H1 (cell line): Measurements from ENCODE around the gene S100A13. TPM values are rescaled to one million over a fixed set of nuclear protein-coding genes. Genes with fewer than 3 reads are reported as not detected.

Experiments
- CTCF ChIA-PET: fragments of 300-600 bp; sonication (Branson Sonifier 250); formaldehyde crosslinking; loops from one replicate; lab custom pipeline; 2021; ENCODE audit not compliant: partially characterized antibody; lab: Charles Lee
- POLR2A ChIA-PET: fragments of 300-600 bp; sonication (Branson Sonifier 250); formaldehyde crosslinking; loops from one replicate; lab custom pipeline; 2021; ENCODE audit warnings: inconsistent platforms; ENCODE audit not compliant: partially characterized antibody; lab: Charles Lee
- DNase-seq, 2 experiments: peaks; one replicate each; pipeline versions ENCODE4 v3.0.0 to v3.0.0-alpha.2; 2010 to 2022; ENCODE audit warnings: low spot score in 2 of 2, low read depth in 1 of 2, mixed read lengths in 1 of 2
- FAIRE-seq: peaks from 2 replicates; lab custom pipeline; 2011; peaks lifted over from hg19 to GRCh38; lab: Jason Lieb, UNC
- H2AFZ ChIP-seq: 2 replicates; pipeline ENCODE4 v1.8.1; 2012; ENCODE audit warnings: low read length, inconsistent platforms
- H2AK5ac ChIP-seq: 2 replicates; pipeline ENCODE4 v1.6.1; 2013; ENCODE audit warnings: low read depth, low read length
- H2BK120ac ChIP-seq: replicated peaks from 2 replicates; pipeline ENCODE3; 2013; ENCODE audit warnings: low read depth, low read length, inconsistent platforms
- H2BK12ac ChIP-seq: 2 replicates; pipeline ENCODE4 v1.6.1; 2013; ENCODE audit warnings: low read depth, low read length
- H2BK15ac ChIP-seq: 2 replicates; pipeline ENCODE4 v1.6.1; 2013; ENCODE audit warnings: low read length
- H2BK20ac ChIP-seq: 2 replicates; pipeline ENCODE4 v1.6.1; 2013; ENCODE audit warnings: low read length
- H2BK5ac ChIP-seq: 2 replicates; pipeline ENCODE4 v1.6.1; 2013; ENCODE audit warnings: low read depth, low read length
- H3K14ac ChIP-seq: 2 replicates; pipeline ENCODE4 v1.6.1; 2013; ENCODE audit warnings: inconsistent platforms; ENCODE audit not compliant: insufficient read length
- H3K18ac ChIP-seq: 2 replicates; pipeline ENCODE4 v1.6.1; 2013; ENCODE audit warnings: low read length; ENCODE audit errors: extremely low read depth
- H3K23ac ChIP-seq: 2 replicates; pipeline ENCODE4 v1.6.1; 2013; ENCODE audit warnings: inconsistent platforms; ENCODE audit not compliant: insufficient read length
- H3K23me2 ChIP-seq: 2 replicates; pipeline ENCODE4 v1.6.1; 2013; ENCODE audit warnings: low read depth, low read length
- H3K27ac ChIP-seq: 2 replicates; pipeline ENCODE4 v1.6.1; 2011; ENCODE audit warnings: low read depth, low read length, inconsistent platforms
- H3K27me3 ChIP-seq, 4 experiments: replicated peaks in 1 of 4; 1 replicate in 1 of 4; 2 replicates in 3 of 4; pipeline versions ENCODE4 v1.6.1 to v1.8.1; 2011 to 2013; ENCODE audit warnings: low read length in 3 of 4, mild to moderate bottlenecking in 3 of 4, inconsistent platforms in 2 of 4, mixed read lengths in 2 of 4, moderate library complexity in 1 of 4; ENCODE audit not compliant: control insufficient read depth in 3 of 4, insufficient read depth in 3 of 4; ENCODE audit errors: extremely low read depth in 1 of 4
- H3K36me3 ChIP-seq, 4 experiments: 2 replicates each; pipeline versions ENCODE4 v1.6.1 to v1.8.1; 2011 to 2013; ENCODE audit warnings: mild to moderate bottlenecking in 4 of 4, low read length in 3 of 4, moderate library complexity in 2 of 4, control low read depth in 1 of 4, inconsistent platforms in 1 of 4; ENCODE audit not compliant: insufficient read depth in 4 of 4, control insufficient read depth in 2 of 4
- H3K4ac ChIP-seq: replicated peaks from 2 replicates; pipeline ENCODE3; 2013; ENCODE audit warnings: low read length, low read depth, mixed read lengths, inconsistent platforms; ENCODE audit not compliant: insufficient read length
- H3K4me1 ChIP-seq, 4 experiments: replicated peaks in 1 of 4; 1 replicate in 1 of 4; 2 replicates in 3 of 4; pipeline versions ENCODE4 v1.6.1 to v1.8.1; 2011 to 2013; ENCODE audit warnings: low read length in 3 of 4, inconsistent platforms in 2 of 4, mixed read lengths in 1 of 4; ENCODE audit not compliant: insufficient read depth in 4 of 4, control insufficient read depth in 3 of 4
- H3K4me2 ChIP-seq, 2 experiments: 2 replicates each; pipeline versions ENCODE4 v1.6.1 to v1.8.1; 2011 to 2013; ENCODE audit warnings: low read depth in 2 of 2, low read length in 2 of 2, control low read depth in 1 of 2, inconsistent platforms in 1 of 2, mild to moderate bottlenecking in 1 of 2; ENCODE audit not compliant: insufficient read depth in 1 of 2
- H3K4me3 ChIP-seq, 4 experiments: fragments of 200-600, 300-600 bp in 1 of 4; sonication (generic), shearing (Covaris generic), sonication (Bioruptor Twin) in 1 of 4; 2 replicates each; pipeline versions ENCODE4 v1.5.1 to v1.8.1; 2011 to 2016; ENCODE audit warnings: low read length in 4 of 4, low read depth in 3 of 4, control low read depth in 2 of 4, inconsistent platforms in 2 of 4, mild to moderate bottlenecking in 2 of 4, mixed read lengths in 1 of 4, moderate library complexity in 1 of 4; ENCODE audit not compliant: insufficient read depth in 2 of 4; ENCODE audit errors: extremely low read depth in 1 of 4
- H3K56ac ChIP-seq: replicated peaks from 2 replicates; pipeline ENCODE3; 2013; ENCODE audit warnings: low read depth, mild to moderate bottlenecking, mixed read lengths, low read length, inconsistent platforms; ENCODE audit not compliant: insufficient read length
- H3K79me1 ChIP-seq: 2 replicates; pipeline ENCODE4 v1.6.1; 2013; ENCODE audit warnings: low read depth, low read length, control low read depth
- H3K79me2 ChIP-seq, 2 experiments: 2 replicates each; pipeline versions ENCODE4 v1.6.1 to v1.8.1; 2012 to 2013; ENCODE audit warnings: low read length in 2 of 2, mild to moderate bottlenecking in 2 of 2, inconsistent platforms in 1 of 2; ENCODE audit not compliant: insufficient read depth in 2 of 2, control insufficient read depth in 1 of 2
- H3K9ac ChIP-seq, 4 experiments: replicated peaks in 1 of 4; 1 replicate in 1 of 4; 2 replicates in 3 of 4; pipeline versions ENCODE4 v1.6.1 to v1.8.1; 2011 to 2013; ENCODE audit warnings: low read depth in 3 of 4, low read length in 3 of 4, control low read depth in 2 of 4, mild to moderate bottlenecking in 2 of 4, moderate library complexity in 2 of 4, inconsistent platforms in 1 of 4; ENCODE audit errors: extremely low read depth in 1 of 4
- H3K9me3 ChIP-seq, 2 experiments: 2 replicates each; pipeline versions ENCODE4 v1.6.1 to v1.8.1; 2012 to 2013; ENCODE audit warnings: mild to moderate bottlenecking in 2 of 2, moderate library complexity in 2 of 2, control low read depth in 1 of 2, inconsistent platforms in 1 of 2, low read depth in 1 of 2, low read length in 1 of 2, mixed read lengths in 1 of 2; ENCODE audit not compliant: insufficient read depth in 2 of 2
- H4K20me1 ChIP-seq, 2 experiments: replicated peaks in 1 of 2; 2 replicates each; pipeline versions ENCODE3 to v1.8.1; 2011 to 2013; ENCODE audit warnings: inconsistent platforms in 2 of 2, low read length in 2 of 2, mild to moderate bottlenecking in 1 of 2; ENCODE audit not compliant: insufficient read depth in 2 of 2, control insufficient read depth in 1 of 2
- H4K5ac ChIP-seq: 2 replicates; pipeline ENCODE4 v1.6.1; 2013; ENCODE audit warnings: low read length, low read depth, mixed read lengths, inconsistent platforms; ENCODE audit not compliant: insufficient read length
- H4K8ac ChIP-seq: 2 replicates; pipeline ENCODE4 v1.8.0; 2013; ENCODE audit warnings: mild to moderate bottlenecking, moderate library complexity, low read length, inconsistent platforms; ENCODE audit not compliant: insufficient read depth; ENCODE audit errors: extremely low read depth
- H4K91ac ChIP-seq: replicated peaks from 2 replicates; pipeline ENCODE3; 2013; ENCODE audit warnings: low read length, mixed read lengths, inconsistent platforms; ENCODE audit not compliant: insufficient read length
- CREB1 ChIP-seq: IDR thresholded peaks from 2 replicates; pipeline ENCODE4 v1.6.1; 2012; ENCODE audit warnings: inconsistent platforms
- CTCF ChIP-seq, 3 experiments: IDR thresholded peaks; 1 replicate in 2 of 3; 2 replicates in 1 of 3; pipeline versions ENCODE4 v1.5.1 to v1.6.1; 2011; ENCODE audit warnings: low read length in 3 of 3, mild to moderate bottlenecking in 3 of 3, inconsistent platforms in 2 of 3, low read depth in 1 of 3, moderate library complexity in 1 of 3; ENCODE audit not compliant: insufficient read depth in 1 of 3; ENCODE audit errors: control extremely low read depth in 1 of 3
- EZH2 ChIP-seq: fragments of 200-600 bp; sonication (generic); IDR thresholded peaks from 2 replicates; pipeline ENCODE4 v1.7.1; 2012; ENCODE audit warnings: low read depth, mild to moderate bottlenecking, moderate library complexity, low read length, inconsistent platforms; ENCODE audit not compliant: severe bottlenecking
- FOSL1 ChIP-seq: IDR thresholded peaks from 2 replicates; pipeline ENCODE4 v1.6.1; 2011; ENCODE audit warnings: mild to moderate bottlenecking, low read depth, low read length, moderate library complexity; ENCODE audit not compliant: insufficient read depth
- HDAC2 ChIP-seq, 2 experiments: fragments of 300-600 bp in 1 of 2; sonication (generic) in 1 of 2; IDR thresholded peaks; 2 replicates each; pipeline ENCODE4 v1.6.1; 2011 to 2012; ENCODE audit warnings: low read depth in 2 of 2, low read length in 2 of 2, mild to moderate bottlenecking in 2 of 2, moderate library complexity in 2 of 2, borderline replicate concordance in 1 of 2, inconsistent platforms in 1 of 2
- HDAC6 ChIP-seq: IDR thresholded peaks from one replicate; pipeline ENCODE4 v1.7.1; 2012; ENCODE audit warnings: low read depth, mild to moderate bottlenecking, inconsistent platforms, low read length, moderate library complexity
- JUND ChIP-seq: IDR thresholded peaks from 2 replicates; pipeline ENCODE4 v1.6.1; 2011; ENCODE audit warnings: mild to moderate bottlenecking, improper control_type of control experiment, low read length
- KDM1A ChIP-seq: fragments of 200-600, 300-600 bp; sonication (generic); IDR thresholded peaks from 2 replicates; pipeline ENCODE4 v1.7.1; 2016; ENCODE audit warnings: mild to moderate bottlenecking, low read length, borderline replicate concordance
- POLR2A ChIP-seq, 2 experiments: IDR thresholded peaks; 1 replicate in 1 of 2; 2 replicates in 1 of 2; pipeline ENCODE4 v1.6.1; 2011; ENCODE audit warnings: low read depth in 2 of 2, low read length in 2 of 2, mild to moderate bottlenecking in 2 of 2; ENCODE audit errors: control extremely low read depth in 1 of 2
- POU5F1 ChIP-seq: IDR thresholded peaks from 2 replicates; pipeline ENCODE4 v1.6.1; 2011; ENCODE audit warnings: low read depth, mild to moderate bottlenecking, low read length, moderate library complexity
- SP2 ChIP-seq: IDR thresholded peaks from 2 replicates; pipeline ENCODE4 v1.6.1; 2012; ENCODE audit warnings: mild to moderate bottlenecking, low read length, inconsistent platforms
- SUZ12 ChIP-seq: fragments of 200-600 bp; sonication (generic); IDR thresholded peaks from 2 replicates; pipeline ENCODE4 v1.6.1; 2012; ENCODE audit warnings: mild to moderate bottlenecking, inconsistent platforms, low read length, moderate library complexity, mixed read lengths
- WGBS, 2 experiments: shearing (Covaris generic) in 1 of 2; methylation state at CpG; one replicate each; pipeline versions ENCODE4 v1.1.6 to v1.1.7; 2013 to 2015; ENCODE audit warnings: low lambda C conversion rate in 2 of 2, mixed read lengths in 2 of 2, inconsistent platforms in 1 of 2, low coverage in 1 of 2, missing lambda C conversion rate in 1 of 2; ENCODE audit not compliant: insufficient replicate concordance in 2 of 2, insufficient coverage in 1 of 2, insufficient read length in 1 of 2; ENCODE audit errors: extremely low coverage in 1 of 2, missing lambda C conversion rate in 1 of 2; 5-methylcytosine and 5-hydroxymethylcytosine counted together
- polyA plus RNA-seq, 7 experiments: library from polyadenylated mRNA; depleted of rRNA in 3 of 7; stranded (reverse) in 5 of 7; unstranded in 2 of 7; fragments of >200 nt in 5 of 7; fragments of 200-250 nt in 2 of 7; gene quantifications; 1 replicate in 5 of 7; 2 replicates in 1 of 7; 4 replicates in 1 of 7; pipeline versions ENCODE4 v1.2.1 to v1.2.3, GENCODE V29; 2011 to 2013; ENCODE audit warnings: missing spikeins in 2 of 7, mixed read lengths in 2 of 7
- total RNA-seq: library from RNA; stranded (reverse); fragmentation: NEBNext Ultra II Directional; extraction: Animal tissue kit (Norgen Biotek cat#: 25700); gene quantifications from 2 replicates; pipeline ENCODE4 v1.2.1, GENCODE V29; 2021

The S100A13 gene
- total and polyA plus RNA-seq, 2 of the 8 experiments (the other 6 are each of a cell fraction or from before 2014, with no cell fraction given), result 63.6 to 127 TPM

- Histone ChIP-seq H2BK12ac (0 out of 2 replicates have a peak overlapping the region, but pooled peaks have one; percentile 17), H3K14ac (no peak overlapping the region), H3K23me2 (peaks cover 7% of the 10 kb centered on the region), H4K91ac (no peak overlapping the region), H4K5ac (no peak overlapping the region), H3K36me3 (peaks cover 0 to 4% (median 1%) of the 10 kb centered on the region in 4 experiments; a peak in 3 of 8 replicates), H3K27ac (no peak overlapping the region), H3K56ac (no peak overlapping the region), H4K20me1 (no peaks in the 10 kb centered on the region), H3K23ac (no peak overlapping the region), H3K4ac (no peak overlapping the region), H3K9ac (no peak overlapping the region), H3K4me2 (no peak overlapping the region), H3K18ac (no peak overlapping the region), H3K27me3 (no peaks in the 10 kb centered on the region), H2AK5ac (no peak overlapping the region), H3K79me1 (no peaks in the 10 kb centered on the region), H3K79me2 (no peaks in the 10 kb centered on the region), H2BK120ac (no peak overlapping the region), H4K8ac (no peak overlapping the region), H2AFZ (no peak overlapping the region), H2BK5ac (no peak overlapping the region), H2BK20ac (no peak overlapping the region), H3K4me3 (no peak overlapping the region), H2BK15ac (no peak overlapping the region), H3K9me3 (no peaks in the 10 kb centered on the region), H3K4me1 (peaks cover 0 to 16% (median 11%) of the 10 kb centered on the region in 4 experiments; a peak in 6 of 7 replicates)
- DNase-seq (no peak), FAIRE-seq (no peak)
- POLR2A ChIA-PET, result interaction anchor here (0.6 to 15.6 kb wide), 8 partner anchors 10 to 361 kb away, joined by 3 to 261 read pairs (median 4); partner anchors contain the start of genes RPS27, S100A14, S100A16 and S100A6
- CTCF ChIA-PET, result interaction anchor here (0.5 to 10.2 kb wide), 24 partner anchors 10 to 357 kb away, joined by 3 to 115 read pairs (median 6); partner anchors contain the start of genes S100A14, S100A16, S100A4 and S100A6
- 79% methylated on average over 4 of the region's 5 CpGs; no CpG with 5 or more reads in 1 of the 2 experiments for WGBS, 2 experiments
- TF ChIP-seq POU5F1, result no peak
- TF ChIP-seq HDAC6, result no peak
- TF ChIP-seq CTCF (IDR thresholded peaks at IDR 0.05; ENCODE audit: control extremely low read depth in 1 of 3, insufficient read depth in 1 of 3, low read depth in 1 of 3, low read length in 3 of 3), result no peak
- TF ChIP-seq HDAC2 (IDR thresholded peaks at IDR 0.05; ENCODE audit: borderline replicate concordance in 1 of 2, low read depth in 2 of 2, low read length in 2 of 2), result no peak
- no peak for TF ChIP-seq KDM1A
- no peak for TF ChIP-seq FOSL1
- TF ChIP-seq JUND, result no peak
- TF ChIP-seq POLR2A (IDR thresholded peaks at IDR 0.05; ENCODE audit: control extremely low read depth in 1 of 2, low read depth in 2 of 2, low read length in 2 of 2), result no peak
- no peak for TF ChIP-seq CREB1
- no peak for TF ChIP-seq SUZ12
- TF ChIP-seq EZH2, result no peak
- no peak for TF ChIP-seq SP2
Measured at GRCh38 chr1:153629343-153629665, 2.0 kb upstream of the S100A13 start.
